GM23338 (cell line): ENCODE results near the gene METTL21C. TPM values are rescaled to one million over a fixed set of nuclear protein-coding genes. Genes with fewer than 3 reads are reported as not detected.

Source experiments
- ATAC-seq: fragments of 200-7000 bp; cut with Tn5 transposase; 3 replicates; pipeline ENCODE4 v1.9.1; 2020
- DNase-seq: peaks from one replicate; pipeline ENCODE4 v3.0.0-alpha.2; 2015; ENCODE audit warnings: low spot score
- H2AFZ ChIP-seq: fragments of 200-600 bp; sonication (generic); 2 replicates; pipeline ENCODE4 v1.8.0; 2016; ENCODE audit warnings: antibody characterized with exemption, mild to moderate bottlenecking, moderate library complexity
- H3F3A ChIP-seq: fragments of 200-600 bp; sonication (generic); replicated peaks from 2 replicates; pipeline ENCODE4 v1.8.0; 2017; ENCODE audit warnings: antibody characterized with exemption, mixed run types, low read depth
- H3K27ac ChIP-seq: fragments of 200-600 bp; sonication (generic); 2 replicates; pipeline ENCODE4 v1.6.1; 2016; ENCODE audit warnings: low read depth
- H3K27me3 ChIP-seq: fragments of 200-600 bp; sonication (generic); 2 replicates; pipeline ENCODE4 v1.8.0; 2016; ENCODE audit warnings: mild to moderate bottlenecking, mixed run types, moderate library complexity; ENCODE audit not compliant: insufficient read depth
- H3K36me3 ChIP-seq: fragments of 200-600 bp; sonication (generic); 2 replicates; pipeline ENCODE4 v1.8.0; 2016; ENCODE audit warnings: mild to moderate bottlenecking; ENCODE audit not compliant: insufficient read depth
- H3K4me1 ChIP-seq: fragments of 200-600 bp; sonication (generic); 2 replicates; pipeline ENCODE4 v1.8.0; 2016; ENCODE audit warnings: mild to moderate bottlenecking, moderate library complexity; ENCODE audit not compliant: insufficient read depth
- H3K4me2 ChIP-seq: fragments of 200-600 bp; sonication (generic); 2 replicates; pipeline ENCODE4 v1.7.1; 2017; ENCODE audit warnings: mixed run types
- H3K4me3 ChIP-seq: fragments of 200-600 bp; sonication (generic); 2 replicates; pipeline ENCODE4 v1.6.1; 2016; ENCODE audit warnings: mixed run types
- H3K79me2 ChIP-seq: fragments of 200-600 bp; sonication (generic); replicated peaks from 2 replicates; pipeline ENCODE4 v1.8.0; 2017; ENCODE audit warnings: mild to moderate bottlenecking; ENCODE audit not compliant: insufficient read depth
- H3K9me2 ChIP-seq: fragments of 200-600 bp; sonication (generic); 2 replicates; pipeline ENCODE4 v1.8.0; 2017; ENCODE audit not compliant: insufficient read depth
- H4K20me1 ChIP-seq: fragments of 200-600 bp; sonication (generic); replicated peaks from 2 replicates; pipeline ENCODE4 v1.8.0; 2017; ENCODE audit warnings: mild to moderate bottlenecking; ENCODE audit not compliant: insufficient read depth
- H3K27ac Mint-ChIP-seq: 2 replicates; pipeline ENCODE4 v1.8.0; 2020; ENCODE audit warnings: inconsistent platforms, mild to moderate bottlenecking, moderate library complexity, mixed read lengths
- H3K27me3 Mint-ChIP-seq: 3 replicates; pipeline ENCODE4 v1.8.0; 2022; ENCODE audit warnings: low read depth, mild to moderate bottlenecking, moderate library complexity, mixed read lengths, inconsistent platforms; ENCODE audit not compliant: insufficient read depth, poor library complexity
- H3K36me3 Mint-ChIP-seq: 3 replicates; pipeline ENCODE4 v1.8.0; 2021; ENCODE audit warnings: low read depth, mild to moderate bottlenecking, inconsistent platforms, moderate library complexity, mixed read lengths
- H3K4me1 Mint-ChIP-seq: 3 replicates; pipeline ENCODE4 v1.8.0; 2020; ENCODE audit warnings: mild to moderate bottlenecking, inconsistent platforms, mixed read lengths
- H3K4me3 Mint-ChIP-seq: 3 replicates; pipeline ENCODE4 v1.8.0; 2021; ENCODE audit warnings: moderate library complexity, mild to moderate bottlenecking, inconsistent platforms, mixed read lengths
- H3K9me3 Mint-ChIP-seq: 3 replicates; pipeline ENCODE4 v1.8.0; 2020; ENCODE audit warnings: moderate library complexity, mild to moderate bottlenecking, inconsistent platforms, mixed read lengths
- CREB1 ChIP-seq: fragments of 250-450 bp; sonication (Bioruptor Pico); IDR thresholded peaks from 2 replicates; pipeline ENCODE4 v1.5.0; 2020; ENCODE audit warnings: low read depth, mild to moderate bottlenecking, moderate library complexity
- CTCF ChIP-seq, 2 experiments: fragments of 200-600 bp in 1 of 2; sonication (generic) in 1 of 2; conservative IDR thresholded peaks; 2 replicates each; pipeline versions ENCODE4 v1.5.1 to v1.6.1; 2016 to 2017; ENCODE audit warnings: antibody characterized with exemption in 2 of 2, low read depth in 2 of 2, mild to moderate bottlenecking in 2 of 2, moderate library complexity in 1 of 2
- ETS1 ChIP-seq: IDR thresholded peaks from 2 replicates; pipeline ENCODE4 v1.6.1; 2016; ENCODE audit warnings: antibody characterized with exemption
- EZH2phosphoT487 ChIP-seq: fragments of 200-600 bp; sonication (generic); IDR thresholded peaks from one replicate; pipeline ENCODE4 v1.8.1; 2018; ENCODE audit warnings: antibody characterized with exemption; ENCODE audit not compliant: unreplicated experiment
- JUNB ChIP-seq: IDR thresholded peaks from one replicate; pipeline ENCODE4 v1.6.1; 2016; ENCODE audit warnings: antibody characterized with exemption; ENCODE audit not compliant: unreplicated experiment
- STAT1 ChIP-seq: IDR thresholded peaks from one replicate; pipeline ENCODE4 v1.6.1; 2016; ENCODE audit warnings: antibody characterized with exemption; ENCODE audit not compliant: unreplicated experiment
- ZNF462 ChIP-seq: fragments of 250-450 bp; sonication (Bioruptor Pico); IDR thresholded peaks from 2 replicates; pipeline ENCODE4 v1.5.0; 2020; ENCODE audit warnings: mild to moderate bottlenecking, moderate library complexity
- polyA plus RNA-seq: library from polyadenylated mRNA; unstranded; fragments of >200 nt; fragmentation: Nextera tagmentation; extraction: Ambion mirVana; gene quantifications from 2 replicates; pipeline ENCODE4 v1.2.1, GENCODE V29; 2016
- total RNA-seq: library from RNA; depleted of rRNA; stranded (reverse); fragments of >200 nt; shearing (Covaris generic); gene quantifications from 2 replicates; pipeline ENCODE4 v1.2.3, GENCODE V29; 2014

METTL21C gene
- total and polyA plus RNA-seq, 2 experiments from 2014 or later = not detected

- H4K20me1 ChIP-seq = no peaks in the 10 kb centered on the region
- no peaks in the 10 kb centered on the region for H3K79me2 ChIP-seq
- DNase-seq (peak; percentile 72), ATAC-seq (peak; percentile 67)
- no peaks in the 10 kb centered on the region for H3K36me3 Mint-ChIP-seq
- no peaks in the 10 kb centered on the region for H3K9me2 ChIP-seq
- H3K9me3 Mint-ChIP-seq = no peaks in the 10 kb centered on the region
- H3K4me1 ChIP-seq = peaks cover 27% of the 10 kb centered on the region
- H3K27ac ChIP-seq = 0 out of 2 replicates have a peak overlapping the region, but pooled peaks have one; percentile 67
- H3K27ac Mint-ChIP-seq = peak overlapping the region; percentile 87
- H2AFZ ChIP-seq = no peak overlapping the region; the same call in 1 of the 2 replicates
- H3K27me3 ChIP-seq = no peaks in the 10 kb centered on the region
- TF ChIP-seq EZH2phosphoT487 (no peak), ETS1 (no peak), ZNF462 (peak; percentile 53; the same call in 1 of the 2 replicates), CTCF (conservative IDR thresholded peaks at IDR 0.05; ENCODE audit: low read depth in 2 of 2) (peak in 1 of 2 experiments; percentile 15; a peak in 1 of 4 replicates), CREB1 (no peak), JUNB (no peak), STAT1 (no peak)
- no peak overlapping the region for H3K4me3 ChIP-seq
- H3K4me1 Mint-ChIP-seq = peaks cover 45% of the 10 kb centered on the region
- H3K27me3 Mint-ChIP-seq = peaks cover 3% of the 10 kb centered on the region
- no peaks in the 10 kb centered on the region for H3K36me3 ChIP-seq
- H3K4me3 Mint-ChIP-seq = no peak overlapping the region
- H3K4me2 ChIP-seq = peak overlapping the region; percentile 59
- no peaks in the 10 kb centered on the region for H3F3A ChIP-seq
These were observed 6.4 kb downstream of the METTL21C start for GRCh38 chr13:102688306-102688973.
